ENCODE data around the gene OR10K2.
"Not testable (repeated sequence)": the region's sequence is repeated elsewhere in the genome, so short reads cannot be mapped to it uniquely, and the experiment has no call there.

OR10K2 gene

DNA sequence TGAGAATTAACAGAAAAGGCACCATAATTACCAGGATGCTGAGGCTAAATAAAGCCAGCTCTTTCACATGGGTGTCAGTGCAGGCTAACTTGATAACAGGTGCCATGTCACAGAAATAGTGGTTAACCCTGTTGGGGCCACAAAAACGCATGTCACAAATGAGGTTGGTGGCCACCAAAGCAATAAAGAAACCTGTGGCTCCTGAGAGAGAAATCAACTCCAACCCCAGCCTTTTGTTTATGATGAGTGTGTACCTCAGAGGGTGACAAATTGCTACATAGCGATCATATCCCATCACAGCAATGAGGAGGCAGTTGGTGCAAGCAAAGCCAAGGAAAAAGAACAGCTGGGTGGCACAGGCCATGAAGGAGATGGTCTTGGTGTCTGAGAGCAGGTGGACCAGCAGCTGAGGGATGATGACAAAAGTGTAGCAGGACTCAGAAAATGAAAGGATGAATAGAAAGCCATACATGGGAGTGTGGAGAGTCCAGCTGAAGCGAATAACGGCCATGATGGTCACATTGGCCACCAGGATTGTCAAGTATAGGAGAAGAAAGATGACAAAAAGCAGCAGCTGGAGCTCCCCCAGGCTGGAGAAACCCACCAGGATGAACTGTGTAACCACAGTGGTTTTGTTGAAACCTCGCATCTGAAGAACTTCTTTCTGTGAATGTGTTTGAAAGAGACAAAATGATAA lies 27.1 kb downstream of the OR10K2 start, which contains the start of gene OR10T2:
OR10T2 (minus strand) TSS at position 649 of the 697 bp plus-strand sequence; CDS start at position 649, 0 bp downstream.
- Mint-ChIP-seq H3K36me3 (ENCODE audit: low read depth) (no peaks in the 10 kb centered on the region), H3K4me3 (no peak within 1 kb of the TSS), H3K27me3 (peaks cover 38% of the 10 kb centered on the region), H3K9me3 (no peaks in the 10 kb centered on the region), H3K27ac (no peak within 1 kb of the TSS), H3K4me1 (ENCODE audit: low read depth) (peaks cover 9% of the 10 kb centered on the region)

DNA sequence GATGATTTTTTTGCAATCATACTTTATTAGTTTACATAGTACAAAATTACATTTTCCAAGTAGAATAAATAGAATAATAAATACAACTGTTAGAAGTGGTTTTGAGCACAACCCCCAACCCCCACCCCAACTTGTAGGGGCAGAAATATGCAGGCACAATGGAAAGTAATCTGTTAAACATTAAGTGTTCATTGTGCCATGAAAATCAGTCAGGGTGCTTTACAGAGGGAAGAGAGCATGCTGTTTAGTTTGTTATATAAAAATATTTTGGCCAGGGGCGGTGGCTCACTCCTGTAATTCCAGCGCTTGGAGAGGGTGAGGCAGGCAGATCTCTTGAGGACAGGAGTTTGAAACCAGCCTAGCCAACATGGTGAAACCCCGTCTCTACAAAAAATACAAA lies 29.4 kb downstream of the OR10K2 start:
- no peaks in the 10 kb centered on the region for H3K36me3 Mint-ChIP-seq (ENCODE audit: low read depth)
- no peak overlapping the region for H3K27ac Mint-ChIP-seq
- H3K4me1 Mint-ChIP-seq (ENCODE audit: low read depth): peaks cover 9% of the 10 kb centered on the region
- H3K9me3 Mint-ChIP-seq: no peaks in the 10 kb centered on the region
- peaks cover 28% of the 10 kb centered on the region for H3K27me3 Mint-ChIP-seq
- H3K4me3 Mint-ChIP-seq: no peak overlapping the region

DNA sequence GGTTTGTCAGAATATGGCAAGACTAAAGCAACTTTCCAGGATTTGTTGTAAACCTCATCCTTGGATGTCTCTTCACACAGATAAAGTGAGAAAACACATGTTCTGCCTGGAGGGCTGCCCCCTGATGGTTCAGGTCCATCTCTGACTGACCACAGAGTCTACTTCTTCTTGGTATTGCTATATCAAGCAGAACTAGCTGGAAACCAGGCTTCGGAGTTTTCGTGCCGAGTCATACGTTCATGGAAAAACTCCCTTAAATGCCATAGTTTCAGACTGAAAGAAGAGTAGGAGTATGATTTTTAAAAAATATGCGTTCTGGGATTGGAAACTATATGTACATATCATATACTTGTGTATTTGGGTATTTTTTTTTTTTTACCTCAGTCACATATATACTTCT lies 32.6 kb downstream of the OR10K2 start:
- H3K27me3 Mint-ChIP-seq: peaks cover 9% of the 10 kb centered on the region
- H3K4me1 Mint-ChIP-seq (ENCODE audit: low read depth): peaks cover 3% of the 10 kb centered on the region
- H3K36me3 Mint-ChIP-seq (ENCODE audit: low read depth): no peaks in the 10 kb centered on the region
- no peak overlapping the region for H3K27ac Mint-ChIP-seq
- no peaks in the 10 kb centered on the region for H3K9me3 Mint-ChIP-seq
- H3K4me3 Mint-ChIP-seq: no peak overlapping the region

DNA sequence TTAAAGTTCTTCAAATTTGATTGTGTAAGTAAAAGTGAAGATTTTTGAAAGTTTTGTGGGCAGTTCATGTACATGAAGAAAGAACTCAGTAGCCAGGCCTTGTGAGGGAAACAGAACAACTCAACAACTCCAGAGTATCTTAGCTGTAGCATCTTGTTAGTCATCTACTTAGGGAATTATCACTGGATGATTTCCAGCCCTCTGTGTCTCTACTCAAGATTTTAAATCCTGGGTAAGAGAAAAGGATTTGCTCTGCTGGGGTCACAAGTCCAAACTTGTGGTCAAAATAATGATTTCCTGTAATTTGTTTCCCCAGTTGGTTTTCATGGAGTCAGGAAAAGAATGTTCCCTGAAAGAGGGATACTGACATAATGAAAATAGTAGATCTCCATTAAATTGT lies 34.9 kb downstream of the OR10K2 start:
- no peaks in the 10 kb centered on the region for H3K36me3 Mint-ChIP-seq (ENCODE audit: low read depth)
- no peak overlapping the region for H3K4me3 Mint-ChIP-seq
- H3K27me3 Mint-ChIP-seq: peaks cover 9% of the 10 kb centered on the region
- no peak overlapping the region for H3K27ac Mint-ChIP-seq
- H3K9me3 Mint-ChIP-seq: no peaks in the 10 kb centered on the region
- peaks cover 3% of the 10 kb centered on the region for H3K4me1 Mint-ChIP-seq (ENCODE audit: low read depth)

DNA sequence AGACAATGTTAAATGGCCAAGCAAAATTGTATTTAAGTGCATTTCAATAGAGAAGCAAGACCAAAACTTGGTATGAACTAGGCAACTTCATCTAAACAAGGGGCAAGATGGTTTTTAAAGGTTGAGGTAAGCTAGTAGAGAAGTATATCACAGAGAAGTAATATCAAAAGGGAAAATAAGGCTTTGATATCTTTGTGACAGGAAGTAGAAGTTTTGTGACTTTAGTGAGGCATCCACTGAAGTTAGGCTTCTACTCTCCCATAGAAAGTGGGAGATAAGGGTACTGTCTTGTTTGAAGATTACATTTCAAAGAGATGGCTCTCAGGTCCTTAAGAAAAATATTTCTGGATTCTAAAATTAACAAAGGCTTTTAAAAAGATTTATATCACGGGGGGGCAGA lies 35.7 kb downstream of the OR10K2 start:
- H3K27ac Mint-ChIP-seq: no peak overlapping the region
- peaks cover 3% of the 10 kb centered on the region for H3K27me3 Mint-ChIP-seq
- H3K36me3 Mint-ChIP-seq (ENCODE audit: low read depth): no peaks in the 10 kb centered on the region
- H3K4me3 Mint-ChIP-seq: no peak overlapping the region
- H3K9me3 Mint-ChIP-seq: no peaks in the 10 kb centered on the region
- H3K4me1 Mint-ChIP-seq (ENCODE audit: low read depth): peaks cover under 1% of the 10 kb centered on the region

DNA sequence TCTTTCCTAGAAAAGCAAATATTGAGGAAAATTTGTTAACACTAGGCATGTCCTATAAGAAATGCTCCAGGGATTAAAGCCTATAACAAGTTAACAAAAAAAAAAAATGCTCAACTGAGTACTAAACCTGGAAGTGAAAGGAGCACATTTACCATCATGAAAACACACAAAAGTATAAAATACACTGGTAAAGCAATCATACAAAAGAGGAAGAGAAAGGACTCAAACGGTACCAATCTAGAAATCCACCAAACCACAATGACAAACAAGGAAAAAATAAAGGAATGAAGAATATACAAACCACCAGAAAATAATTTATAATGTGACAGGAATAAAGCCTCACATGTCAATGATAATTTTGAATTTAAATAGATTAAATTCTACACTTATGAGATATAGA lies 51.2 kb downstream of the OR10K2 start:
- peaks cover 41% of the 10 kb centered on the region for H3K27me3 Mint-ChIP-seq
- H3K27ac Mint-ChIP-seq: no peak overlapping the region
- H3K36me3 Mint-ChIP-seq (ENCODE audit: low read depth): peaks cover 8% of the 10 kb centered on the region
- peaks cover 21% of the 10 kb centered on the region for H3K9me3 Mint-ChIP-seq
- no peak overlapping the region for H3K4me3 Mint-ChIP-seq
- peaks cover 17% of the 10 kb centered on the region for H3K4me1 Mint-ChIP-seq (ENCODE audit: low read depth)

DNA sequence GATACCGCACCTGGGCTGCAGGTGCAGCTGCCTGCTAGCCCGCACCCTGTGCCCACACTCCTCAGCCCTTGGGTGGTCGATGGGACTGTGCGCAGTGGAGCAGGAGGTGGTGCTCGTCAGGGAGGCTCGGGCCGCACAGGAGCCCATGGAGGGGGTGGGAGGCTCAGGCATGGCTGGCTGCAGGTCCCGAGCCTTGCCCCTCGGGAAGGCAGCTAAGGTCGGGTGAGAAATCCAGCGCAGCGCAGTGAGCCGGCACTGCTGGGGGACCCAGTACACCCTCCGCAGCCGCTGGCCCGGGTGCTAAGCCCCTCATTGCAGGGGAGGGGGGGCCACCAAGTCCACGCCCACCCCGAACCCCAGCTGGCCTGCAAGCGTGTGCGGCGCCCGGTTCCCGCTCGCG lies 51.9 kb downstream of the OR10K2 start:
- H3K9me3 Mint-ChIP-seq: peaks cover 21% of the 10 kb centered on the region
- H3K27ac Mint-ChIP-seq; H3K36me3 Mint-ChIP-seq (ENCODE audit: low read depth); H3K4me3 Mint-ChIP-seq: not testable (repeated sequence)
- H3K4me1 Mint-ChIP-seq (ENCODE audit: low read depth): peaks cover 17% of the 10 kb centered on the region
- peaks cover 47% of the 10 kb centered on the region for H3K27me3 Mint-ChIP-seq

DNA sequence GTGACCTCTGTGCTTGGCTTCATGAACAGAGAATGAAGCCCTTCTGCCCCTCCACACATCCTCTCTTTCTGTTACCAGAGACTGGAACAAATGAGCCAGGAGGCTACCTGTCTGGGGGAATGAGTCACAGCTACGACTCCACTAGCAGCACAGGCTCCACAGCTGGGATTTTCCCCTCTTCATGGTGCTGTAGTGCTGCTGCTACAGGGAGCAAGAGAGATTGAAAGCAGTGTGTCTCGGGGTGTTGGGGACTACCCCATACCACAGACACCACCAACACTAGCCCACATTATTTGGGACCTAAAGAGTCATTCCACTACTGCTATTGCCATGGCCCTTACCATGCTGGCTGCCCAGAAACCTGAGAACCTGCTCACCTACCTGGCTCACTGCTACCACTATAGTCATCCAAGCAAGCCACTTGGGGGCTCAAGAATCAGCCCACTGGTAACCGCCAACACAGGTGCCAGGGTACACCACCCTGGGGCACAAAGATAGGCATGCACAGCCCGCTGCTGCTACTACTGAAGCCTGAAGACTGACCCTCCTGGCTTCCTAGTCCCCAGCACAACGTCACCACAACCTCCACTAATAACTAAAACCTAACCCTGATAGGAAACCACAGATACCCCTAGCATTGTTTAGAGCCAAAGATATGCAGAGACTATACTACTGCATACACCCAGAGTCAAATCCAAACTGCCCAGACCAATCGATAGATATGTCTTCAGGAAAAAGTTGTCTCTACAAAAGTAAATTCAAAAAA lies 54.7 kb downstream of the OR10K2 start:
- peaks cover 8% of the 10 kb centered on the region for H3K36me3 Mint-ChIP-seq (ENCODE audit: low read depth)
- H3K4me3 Mint-ChIP-seq: no peak overlapping the region
- H3K27ac Mint-ChIP-seq: peak overlapping the region; percentile 66
- peaks cover 55% of the 10 kb centered on the region for H3K27me3 Mint-ChIP-seq
- H3K4me1 Mint-ChIP-seq (ENCODE audit: low read depth): peaks cover 20% of the 10 kb centered on the region
- peaks cover 24% of the 10 kb centered on the region for H3K9me3 Mint-ChIP-seq

Data from stimulated activated naive CD8-positive, alpha-beta T cell treated with anti-CD3 and anti-CD28 coated beads, Interleukin-15, Interleukin-2, amounts not matched to agents 100 ng/mL and 50 ng/mL, for 24 hours (primary cell).